Measurements from ENCODE around the gene WDR5.

- TF ChIP-seq CTCF (IDR thresholded peaks at IDR 0.05) (no peak), POLR2A (IDR thresholded peaks at IDR 0.05) (no peak), EP300 (IDR thresholded peaks at IDR 0.05) (no peak), POLR2AphosphoS5 (IDR thresholded peaks at IDR 0.05) (no peak)
Measured at GRCh38 chr9:134155812-134156377, 20.0 kb downstream of the WDR5 start.
